ENCODE results near the gene ZDHHC1. TPM values are rescaled to one million over a fixed set of nuclear protein-coding genes. Genes with fewer than 3 reads are reported as not detected.

The ZDHHC1 gene
- total and polyA plus RNA-seq, 2 of the 13 experiments (the other 11 are each of a cell fraction or from before 2014, with no cell fraction given), result 0.51 to 1.1 TPM

- no peak for TF ChIP-seq ZNF441 (CRISPR knock-in tag; IDR thresholded peaks at IDR 0.05; ENCODE audit: borderline replicate concordance)
- peak; percentile 94 for TF ChIP-seq PRDM15 (CRISPR knock-in tag; IDR thresholded peaks at IDR 0.05)
- TF ChIP-seq POGK (CRISPR knock-in tag; conservative IDR thresholded peaks at IDR 0.05), result peak; percentile 56; the same call in 1 of the 2 replicates
- TF ChIP-seq PTBP1 (IDR thresholded peaks at IDR 0.05; ENCODE audit: low read depth, low read length, poor library complexity, severe bottlenecking), result no peak
- TF ChIP-seq E2F1 (CRISPR knock-in tag; IDR thresholded peaks at IDR 0.05), result peak; percentile 45; the same call in 1 of the 2 replicates
- TF ChIP-seq ZNF589 (CRISPR knock-in tag; conservative IDR thresholded peaks at IDR 0.05), result no peak
- peak; percentile 50 for TF ChIP-seq GMEB1 (CRISPR knock-in tag; IDR thresholded peaks at IDR 0.05; ENCODE audit: borderline replicate concordance)
- 0 out of 2 replicates have a peak, but pooled peaks have one; percentile 49 for TF ChIP-seq ARHGAP35 (CRISPR knock-in tag; IDR thresholded peaks at IDR 0.05; ENCODE audit: borderline replicate concordance)
- peak; percentile 67; the same call in 1 of the 2 replicates for TF ChIP-seq IRF2 (CRISPR knock-in tag; IDR thresholded peaks at IDR 0.05)
- no peak for TF ChIP-seq MNT (IDR thresholded peaks at IDR 0.05)
- peak; percentile 66; the same call in 1 of the 2 replicates for TF ChIP-seq ZBTB7A (CRISPR knock-in tag; IDR thresholded peaks at IDR 0.05)
- no peak for TF ChIP-seq ZNF296 (CRISPR knock-in tag; conservative IDR thresholded peaks at IDR 0.05)
- peak; percentile 75; the same call in 1 of the 2 replicates for TF ChIP-seq ZFP91 (CRISPR knock-in tag; IDR thresholded peaks at IDR 0.05; ENCODE audit: borderline replicate concordance)
- TF ChIP-seq ASH2L (IDR thresholded peaks at IDR 0.05; ENCODE audit: insufficient read length, low read depth, low read length), result peak; percentile 58
These were observed at the start of gene ZDHHC1 (continued) for GRCh38 chr16:67415872-67416793.

Measured in HepG2 (cell line).